Subcutaneous abdominal adipose tissue (tissue), 5 donors: ENCODE data around the gene SLC18A2.

Experiments used
- H3K27ac ChIP-seq: one replicate; pipeline ENCODE4 v1.7.0; 2013; ENCODE audit warnings: low read depth, mild to moderate bottlenecking, inconsistent platforms, low read length, moderate library complexity
- H3K27me3 ChIP-seq, 5 donors: one replicate each; pipeline ENCODE4 v1.7.0; 2013; ENCODE audit warnings: low read length in 5 of 5, inconsistent platforms in 1 of 5; ENCODE audit not compliant: control insufficient read depth in 5 of 5, insufficient read depth in 4 of 5
- H3K36me3 ChIP-seq, 5 donors: one replicate each; pipeline ENCODE4 v1.7.0; 2013; ENCODE audit warnings: low read length in 5 of 5; ENCODE audit not compliant: control insufficient read depth in 5 of 5, insufficient read depth in 5 of 5
- H3K4me1 ChIP-seq, 5 donors: one replicate each; pipeline ENCODE4 v1.7.0; 2013; ENCODE audit warnings: low read length in 5 of 5, mild to moderate bottlenecking in 3 of 5, moderate library complexity in 1 of 5; ENCODE audit not compliant: control insufficient read depth in 5 of 5, insufficient read depth in 5 of 5
- H3K4me3 ChIP-seq, 5 donors: one replicate each; pipeline ENCODE4 v1.7.0; 2013; ENCODE audit warnings: low read length in 5 of 5, low read depth in 1 of 5
- H3K9ac ChIP-seq, 5 donors: one replicate each; pipeline ENCODE4 v1.7.0; 2013; ENCODE audit warnings: low read length in 5 of 5, mild to moderate bottlenecking in 4 of 5, moderate library complexity in 3 of 5
- H3K9me3 ChIP-seq, 5 donors: one replicate each; pipeline ENCODE4 v1.7.0; 2013; ENCODE audit warnings: low read length in 5 of 5; ENCODE audit not compliant: control insufficient read depth in 5 of 5
- donor health status: healthy.
- donor health status: healthy.
- donor health status: healthy.
- donor health status: healthy.
- donor health status: healthy.

The SLC18A2 gene

GRCh38 chr10:117249493-117250093 lies 8.7 kb downstream of the SLC18A2 start:
- no peaks in the 10 kb centered on the region for H3K9me3 ChIP-seq
- peaks cover 2 to 11% (median 10%) of the 10 kb centered on the region in 5 donors for H3K4me1 ChIP-seq
- H3K27ac ChIP-seq, result no peak overlapping the region
- H3K4me3 ChIP-seq, result no peak overlapping the region
- H3K9ac ChIP-seq, result no peak overlapping the region
- H3K27me3 ChIP-seq, result peaks cover 0 to 15% (median 4%) of the 10 kb centered on the region in 5 donors
- no peaks in the 10 kb centered on the region for H3K36me3 ChIP-seq

- H3K4me1 ChIP-seq, result peaks cover 2 to 11% (median 10%) of the 10 kb centered on the region in 5 donors
- no peaks in the 10 kb centered on the region for H3K36me3 ChIP-seq
- no peaks in the 10 kb centered on the region for H3K9me3 ChIP-seq
- H3K4me3 ChIP-seq, result no peak overlapping the region
- peaks cover 0 to 11% (median 4%) of the 10 kb centered on the region in 5 donors for H3K27me3 ChIP-seq
- no peak overlapping the region for H3K9ac ChIP-seq
- H3K27ac ChIP-seq, result no peak overlapping the region
Observed at GRCh38 chr10:117250411-117250810, 9.5 kb downstream of the SLC18A2 start.

GRCh38 chr10:117253908-117254307 lies 13.0 kb downstream of the SLC18A2 start:
- Histone ChIP-seq H3K36me3 (no peaks in the 10 kb centered on the region), H3K27me3 (peaks cover 0 to 9% (median 7%) of the 10 kb centered on the region in 5 donors), H3K9me3 (no peaks in the 10 kb centered on the region), H3K27ac (no peak overlapping the region), H3K9ac (no peak overlapping the region), H3K4me3 (no peak overlapping the region), H3K4me1 (peaks cover 2 to 11% (median 10%) of the 10 kb centered on the region in 5 donors)

- no peaks in the 10 kb centered on the region for H3K9me3 ChIP-seq
- no peak overlapping the region for H3K27ac ChIP-seq
- no peak overlapping the region for H3K9ac ChIP-seq
- peaks cover 0 to 9% (median 7%) of the 10 kb centered on the region in 5 donors for H3K27me3 ChIP-seq
- no peak overlapping the region for H3K4me3 ChIP-seq
- no peaks in the 10 kb centered on the region for H3K36me3 ChIP-seq
- peaks cover 2 to 11% (median 10%) of the 10 kb centered on the region in 5 donors for H3K4me1 ChIP-seq
Observed at GRCh38 chr10:117254338-117254737, 13.4 kb downstream of the SLC18A2 start.

GRCh38 chr10:117254774-117255735 lies 14.1 kb downstream of the SLC18A2 start:
- H3K4me3 ChIP-seq, result no peak overlapping the region
- H3K9me3 ChIP-seq, result no peaks in the 10 kb centered on the region
- no peak overlapping the region for H3K9ac ChIP-seq
- no peak overlapping the region for H3K27ac ChIP-seq
- no peaks in the 10 kb centered on the region for H3K36me3 ChIP-seq
- H3K4me1 ChIP-seq, result peaks cover 2 to 11% (median 10%) of the 10 kb centered on the region in 5 donors
- peaks cover 0 to 10% (median 8%) of the 10 kb centered on the region in 5 donors for H3K27me3 ChIP-seq

- Histone ChIP-seq H3K27me3 (peaks cover 0 to 7% (median 4%) of the 10 kb centered on the region in 5 donors), H3K9ac (no peak overlapping the region)
Observed at GRCh38 chr10:117255835-117256460, 15.0 kb downstream of the SLC18A2 start.

GRCh38 chr10:117256910-117257309 lies 16.0 kb downstream of the SLC18A2 start:
- no peaks in the 10 kb centered on the region for H3K9me3 ChIP-seq
- H3K4me1 ChIP-seq, result peaks cover 2 to 11% (median 10%) of the 10 kb centered on the region in 5 donors
- no peak overlapping the region for H3K27ac ChIP-seq
- no peak overlapping the region for H3K4me3 ChIP-seq
- no peaks in the 10 kb centered on the region for H3K36me3 ChIP-seq
- no peak overlapping the region for H3K9ac ChIP-seq
- H3K27me3 ChIP-seq, result peaks cover 0 to 13% (median 7%) of the 10 kb centered on the region in 5 donors

More at GRCh38 chr10:117255835-117256460, 15.0 kb downstream of the SLC18A2 start:
- Histone ChIP-seq H3K9me3 (no peaks in the 10 kb centered on the region), H3K36me3 (no peaks in the 10 kb centered on the region), H3K4me3 (no peak overlapping the region), H3K27ac (no peak overlapping the region), H3K4me1 (peaks cover 2 to 11% (median 10%) of the 10 kb centered on the region in 5 donors)

- Histone ChIP-seq H3K27me3 (peaks cover 4 to 16% (median 13%) of the 10 kb centered on the region in 5 donors), H3K9ac (no peak overlapping the region)
Observed at GRCh38 chr10:117257721-117258120, 16.8 kb downstream of the SLC18A2 start.

GRCh38 chr10:117259279-117259678 lies 18.4 kb downstream of the SLC18A2 start:
- no peaks in the 10 kb centered on the region for H3K4me1 ChIP-seq
- no peak overlapping the region for H3K27ac ChIP-seq
- peaks cover 4 to 20% (median 13%) of the 10 kb centered on the region in 5 donors for H3K27me3 ChIP-seq
- no peaks in the 10 kb centered on the region for H3K36me3 ChIP-seq
- no peak overlapping the region for H3K4me3 ChIP-seq
- no peaks in the 10 kb centered on the region for H3K9me3 ChIP-seq
- no peak overlapping the region for H3K9ac ChIP-seq

More at GRCh38 chr10:117257721-117258120, 16.8 kb downstream of the SLC18A2 start:
- no peaks in the 10 kb centered on the region for H3K9me3 ChIP-seq
- H3K4me3 ChIP-seq, result no peak overlapping the region
- peaks cover 0 to 6% (median 4%) of the 10 kb centered on the region in 5 donors for H3K4me1 ChIP-seq
- no peak overlapping the region for H3K27ac ChIP-seq
- H3K36me3 ChIP-seq, result no peaks in the 10 kb centered on the region
